K562 (cell line): ENCODE data around the gene BNIPL. TPM values are rescaled to one million over a fixed set of nuclear protein-coding genes. Genes with fewer than 3 reads are reported as not detected.

ENCODE experiments used
- ATAC-seq: fragments of 200-7000 bp; cut with Tn5 transposase; 3 replicates; pipeline ENCODE4 v1.9.1; 2020; ENCODE audit warnings: moderate library complexity
- BruUV-seq: library from RNA; stranded (reverse); fragments of 400-500 nt; replicated peaks from 2 replicates; lab custom pipeline; 2021; lab: Mats Ljungman, UMichigan
- CTCF ChIA-PET: fragments of 300-600 bp; formaldehyde crosslinking; extraction: SDS; loops from one replicate; lab custom pipeline; 2021; ENCODE audit warnings: low intra/inter-chr PET ratio; lab: Yijun Ruan, JAX
- POLR2A ChIA-PET: fragments of 300-600, 350-650 bp; sonication (Branson Sonifier 250); formaldehyde crosslinking; extraction: SDS; loops from one replicate; lab custom pipeline; 2021; ENCODE audit warnings: antibody characterized with exemption, inconsistent platforms; lab: Yijun Ruan, JAX
- DNase-seq, 4 experiments: peaks; one replicate each; pipeline versions ENCODE4 v3.0.0 to v3.0.0-alpha.2; 2011 to 2018; ENCODE audit warnings: low spot score in 3 of 4, mixed read lengths in 3 of 4; ENCODE audit errors: extremely low read depth in 1 of 4
- FAIRE-seq: peaks from 2 replicates; lab custom pipeline; 2011; peaks lifted over from hg19 to GRCh38; lab: Jason Lieb, UNC
- H2AFZ ChIP-seq: 2 replicates; pipeline ENCODE4 v1.6.0; 2011; ENCODE audit warnings: low read depth, low read length, control low read depth, inconsistent platforms
- H3K27ac ChIP-seq: fragments of 200-600 bp; 3 replicates; pipeline ENCODE4 v1.8.0; 2011; ENCODE audit warnings: low read depth, mild to moderate bottlenecking, control low read depth, inconsistent platforms, low read length, moderate library complexity, mixed read lengths; ENCODE audit errors: extremely low read depth
- H3K27me3 ChIP-seq, 2 experiments: fragments of 300-600 bp in 1 of 2; 2 replicates in 1 of 2; 3 replicates in 1 of 2; pipeline versions ENCODE4 v1.6.0 to v1.8.0; 2011; ENCODE audit warnings: inconsistent platforms in 2 of 2, low read length in 2 of 2, mild to moderate bottlenecking in 1 of 2, mixed read lengths in 1 of 2, moderate library complexity in 1 of 2; ENCODE audit not compliant: control insufficient read depth in 2 of 2, insufficient read depth in 2 of 2
- H3K36me3 ChIP-seq: fragments of 300-600 bp; 3 replicates; pipeline ENCODE4 v1.8.0; 2011; ENCODE audit warnings: mild to moderate bottlenecking, low read length, inconsistent platforms; ENCODE audit not compliant: control insufficient read depth, insufficient read depth
- H3K4me1 ChIP-seq, 2 experiments: fragments of 200-600 bp in 1 of 2; replicated peaks in 1 of 2; 2 replicates in 1 of 2; 3 replicates in 1 of 2; pipeline versions ENCODE4 v1.5.1 to v1.8.0; 2011; ENCODE audit warnings: inconsistent platforms in 2 of 2, low read length in 2 of 2, mild to moderate bottlenecking in 1 of 2, mixed read lengths in 1 of 2, moderate library complexity in 1 of 2; ENCODE audit not compliant: control insufficient read depth in 2 of 2, insufficient read depth in 2 of 2
- H3K4me2 ChIP-seq: 2 replicates; pipeline ENCODE4 v1.6.1; 2011; ENCODE audit warnings: low read length, control low read depth, inconsistent platforms, mixed read lengths; ENCODE audit not compliant: insufficient read depth
- H3K4me3 ChIP-seq: fragments of 200-600 bp; sonication (generic), shearing (Covaris generic); 2 replicates; pipeline ENCODE4 v1.5.1; 2016; ENCODE audit warnings: control low read depth, inconsistent platforms
- H3K79me2 ChIP-seq: fragments of 200-600 bp; 3 replicates; pipeline ENCODE4 v1.8.0; 2011; ENCODE audit warnings: low read length, inconsistent platforms; ENCODE audit not compliant: control insufficient read depth, insufficient read depth
- H3K9ac ChIP-seq, 2 experiments: 2 replicates each; pipeline versions ENCODE4 v1.6.0 to v1.6.1; 2011; ENCODE audit warnings: low read depth in 2 of 2, low read length in 2 of 2, control low read depth in 1 of 2, inconsistent platforms in 1 of 2, mild to moderate bottlenecking in 1 of 2, mixed read lengths in 1 of 2; ENCODE audit not compliant: insufficient read depth in 1 of 2
- H3K9me1 ChIP-seq: one replicate; pipeline ENCODE4 v1.6.0; 2011; ENCODE audit warnings: inconsistent platforms, mild to moderate bottlenecking, low read length, moderate library complexity; ENCODE audit not compliant: control insufficient read depth, insufficient read depth
- H3K9me3 ChIP-seq: replicated peaks from 2 replicates; pipeline ENCODE4 v1.5.1; 2011; ENCODE audit warnings: low read depth, low read length, inconsistent platforms; ENCODE audit not compliant: control insufficient read depth, insufficient read depth
- H4K20me1 ChIP-seq: replicated peaks from 2 replicates; pipeline ENCODE4 v1.6.1; 2011; ENCODE audit warnings: low read length, inconsistent platforms, mixed read lengths; ENCODE audit not compliant: control insufficient read depth, insufficient read depth
- ARID1B ChIP-seq: fragments of 450-650 bp; IDR thresholded peaks from 2 replicates; pipeline ENCODE4 v1.6.1; 2016; ENCODE audit warnings: antibody characterized with exemption, mild to moderate bottlenecking, inconsistent platforms
- ARID3A ChIP-seq: IDR thresholded peaks from 2 replicates; pipeline ENCODE4 v1.6.1; 2012; ENCODE audit warnings: low read depth, low read length, improper control_type of control experiment, borderline replicate concordance
- ELK3 ChIP-seq: fragments of 450-650 bp; formaldehyde crosslinking; IDR thresholded peaks from 2 replicates; pipeline ENCODE4 v1.4.0; 2020; ENCODE audit warnings: mild to moderate bottlenecking
- HDAC1 ChIP-seq, 2 experiments: fragments of 450-650 bp; IDR thresholded peaks; 2 replicates each; pipeline ENCODE4 v1.6.1; 2016 to 2017; ENCODE audit warnings: inconsistent platforms in 1 of 2, mild to moderate bottlenecking in 1 of 2, moderate library complexity in 1 of 2
- KDM5B ChIP-seq: fragments of 200-600 bp; sonication (generic); IDR thresholded peaks from 2 replicates; pipeline ENCODE4 v1.6.1; 2012; ENCODE audit warnings: low read depth, mild to moderate bottlenecking, moderate library complexity, low read length, control low read depth, inconsistent platforms; ENCODE audit not compliant: insufficient replicate concordance
- KLF1 ChIP-seq: fragments of 450-650 bp; IDR thresholded peaks from 2 replicates; pipeline ENCODE4 v1.6.1; 2016; ENCODE audit warnings: missing genetic modification characterization, missing compliant biosample characterization
- LCOR ChIP-seq: sonication (generic); formaldehyde crosslinking; IDR thresholded peaks from 2 replicates; pipeline ENCODE4 v1.8.0; 2022; ENCODE audit warnings: mild to moderate bottlenecking, missing genetic modification reagents
- MAX ChIP-seq: sonication (generic); formaldehyde crosslinking; IDR thresholded peaks from 2 replicates; pipeline ENCODE4 v1.9.0; 2022; ENCODE audit warnings: mild to moderate bottlenecking, missing genetic modification reagents
- PCBP1 ChIP-seq: fragments of 200-400 bp; formaldehyde crosslinking; IDR thresholded peaks from 2 replicates; pipeline ENCODE4 v1.6.1; 2018; ENCODE audit warnings: mild to moderate bottlenecking, low read depth, low read length; ENCODE audit not compliant: poor library complexity, severe bottlenecking
- VEZF1 ChIP-seq: fragments of 200-800 bp; sonication (Bioruptor generic); IDR thresholded peaks from 2 replicates; pipeline ENCODE4 v1.6.1; 2017; ENCODE audit warnings: missing genetic modification characterization, missing compliant biosample characterization
- YY1 ChIP-seq, 3 experiments: IDR thresholded peaks; 2 replicates each; pipeline ENCODE4 v1.6.1; 2011; ENCODE audit warnings: low read length in 2 of 3, mild to moderate bottlenecking in 2 of 3, moderate library complexity in 2 of 3, borderline replicate concordance in 1 of 3, control low read depth in 1 of 3, low read depth in 1 of 3; ENCODE audit not compliant: insufficient read depth in 3 of 3, insufficient replicate concordance in 2 of 3, control insufficient read depth in 1 of 3, insufficient read length in 1 of 3; ENCODE audit errors: extremely low read depth in 1 of 3
- ZNF408 ChIP-seq: fragments of 250-450 bp; sonication (Bioruptor Pico); IDR thresholded peaks from 2 replicates; pipeline ENCODE4 v1.4.0; 2020; ENCODE audit warnings: low read depth, mild to moderate bottlenecking, moderate library complexity
- ZNF589 ChIP-seq: fragments of 200-800 bp; sonication (Bioruptor generic); IDR thresholded peaks from 2 replicates; pipeline ENCODE4 v1.6.1; 2016; ENCODE audit warnings: low read depth, missing genetic modification characterization, missing compliant biosample characterization
- ZNF707 ChIP-seq: fragments of 250-450 bp; sonication (Bioruptor Pico); conservative IDR thresholded peaks from 2 replicates; pipeline ENCODE4 v1.8.0; 2022; ENCODE audit warnings: inconsistent platforms, mild to moderate bottlenecking, moderate library complexity
- in situ Hi-C: fragments of 300-500 bp; cut with MboI; formaldehyde crosslinking; loops from 4 replicates; pipeline ENCODE4 v1.15.0; 2018; ENCODE audit warnings: inconsistent platforms, mixed read lengths
- intact Hi-C: fragments of 100-400 bp; cut with micrococcal nuclease; formaldehyde crosslinking; loops from 2 replicates; pipeline ENCODE4 v1.14.2; 2022
- polyA plus RNA-seq, 8 experiments: library from polyadenylated mRNA; depleted of rRNA in 4 of 8; stranded (reverse) in 5 of 8; unstranded in 3 of 8; fragments of >200 nt; fragmentation: Nextera tagmentation in 2 of 8; fragmentation: Illumina TruSeq in 1 of 8; extraction: Ambion mirVana in 2 of 8; extraction: Trizol in 1 of 8; gene quantifications; 2 replicates each; pipeline versions ENCODE4 v1.2.1 to v1.2.3, GENCODE V29; 2011 to 2014; ENCODE audit warnings: inconsistent platforms in 1 of 8, missing spikeins in 1 of 8
- total RNA-seq, 7 experiments: library from RNA; depleted of rRNA in 6 of 7; stranded (reverse); fragments of >200 nt in 6 of 7; fragmentation: Illumina TruSeq in 2 of 7; extraction: Trizol in 2 of 7; gene quantifications; 2 replicates each; pipeline versions ENCODE4 v1.2.1 to v1.2.3, GENCODE V29; 2011 to 2021; ENCODE audit warnings: low replicate concordance in 1 of 7

Gene BNIPL
- total and polyA plus RNA-seq, 9 of the 15 experiments (the other 6 are each of a cell fraction or from before 2014, with no cell fraction given) = 0.08 to 1.4 (median 0.68) TPM

GRCh38 chr1:151065089-151065645, 28.8 kb downstream of the BNIPL start:
- Histone ChIP-seq H3K27ac (no peak overlapping the region), H3K4me2 (no peak overlapping the region), H2AFZ (no peak overlapping the region), H3K9me3 (no peaks in the 10 kb centered on the region), H3K4me3 (no peak overlapping the region), H3K9me1 (no peaks in the 10 kb centered on the region), H3K36me3 (peaks cover 38% of the 10 kb centered on the region), H3K79me2 (peaks cover 55% of the 10 kb centered on the region), H3K4me1 (peaks cover 16 to 31% of the 10 kb centered on the region in 2 experiments), H3K9ac (no peak overlapping the region; a peak in 1 of 4 replicates), H4K20me1 (no peaks in the 10 kb centered on the region), H3K27me3 (no peaks in the 10 kb centered on the region)
- FAIRE-seq (no peak), DNase-seq (no peak), ATAC-seq (no peak)
- ChIA-PET POLR2A (interaction anchor here (0.6 to 1.8 kb wide), 6 partner anchors 8 to 1392 kb away, joined by 3 to 7 read pairs (median 4); no protein-coding TSS in a partner anchor), CTCF (no interaction called here)
- no peak for TF ChIP-seq YY1 (IDR thresholded peaks at IDR 0.05; ENCODE audit: borderline replicate concordance in 1 of 3, control insufficient read depth in 1 of 3, extremely low read depth in 1 of 3, insufficient read depth in 3 of 3, insufficient read length in 1 of 3, insufficient replicate concordance in 2 of 3, low read depth in 1 of 3, low read length in 2 of 3)
- TF ChIP-seq HDAC1 (IDR thresholded peaks at IDR 0.05) = no peak
- TF ChIP-seq MAX = no peak
- no peak for TF ChIP-seq ARID3A
- no peak for TF ChIP-seq KLF1 (tag)
- TF ChIP-seq ZNF408 (CRISPR knock-in tag) = no peak
- no peak for TF ChIP-seq ARID1B
- TF ChIP-seq PCBP1 = no peak
- no peak for TF ChIP-seq ELK3 (CRISPR knock-in tag)
- no peak for TF ChIP-seq ZNF707 (CRISPR knock-in tag)
- no peak for TF ChIP-seq ZNF589 (CRISPR knock-in tag)
- TF ChIP-seq LCOR (CRISPR knock-in tag) = no peak
- TF ChIP-seq KDM5B = no peak
- TF ChIP-seq VEZF1 (CRISPR knock-in tag) = no peak
- intact Hi-C loops = no loop called here
- in situ Hi-C loops = no loop called here
- no TSS peak for BruUV-seq
